Kidney (tissue), 14 donors: ENCODE measurements around the gene FAM193A. TPM values are rescaled to one million over a fixed set of nuclear protein-coding genes. Genes with fewer than 3 reads are reported as not detected.

ENCODE experiments used
- DNase-seq, 5 donors: peaks; one replicate each; pipeline ENCODE4 v3.0.0-alpha.2; 2013 to 2020
- FAIRE-seq: peaks from 2 replicates; lab custom pipeline; 2012; peaks lifted over from hg19 to GRCh38; lab: Jason Lieb, UNC
- H3K27ac ChIP-seq, 2 donors: one replicate each; pipeline ENCODE4 v1.7.0; 2013; ENCODE audit warnings: low read depth in 2 of 2, low read length in 2 of 2, inconsistent platforms in 1 of 2
- H3K27me3 ChIP-seq: one replicate; pipeline ENCODE4 v1.7.1; 2013; ENCODE audit warnings: low read length, inconsistent platforms; ENCODE audit not compliant: control insufficient read depth, insufficient read depth
- H3K36me3 ChIP-seq, 3 donors: one replicate each; pipeline versions ENCODE4 v1.7.0 to v1.7.1; 2013; ENCODE audit warnings: low read length in 3 of 3, control low read depth in 1 of 3, inconsistent platforms in 1 of 3; ENCODE audit not compliant: insufficient read depth in 3 of 3, control insufficient read depth in 2 of 3
- H3K4me1 ChIP-seq, 3 donors: one replicate each; pipeline versions ENCODE4 v1.7.0 to v1.7.1; 2013; ENCODE audit warnings: low read length in 3 of 3, inconsistent platforms in 1 of 3, low read depth in 1 of 3; ENCODE audit not compliant: control insufficient read depth in 2 of 3, insufficient read depth in 2 of 3
- H3K4me3 ChIP-seq, 3 donors: one replicate each; pipeline versions ENCODE4 v1.7.0 to v1.8.1; 2013; ENCODE audit warnings: low read length in 3 of 3, control low read depth in 1 of 3, inconsistent platforms in 1 of 3
- H3K9ac ChIP-seq, 3 donors: one replicate each; pipeline versions ENCODE4 v1.7.0 to v1.7.1; 2013; ENCODE audit warnings: low read length in 3 of 3, control low read depth in 1 of 3, inconsistent platforms in 1 of 3
- H3K9me3 ChIP-seq, 3 donors: one replicate each; pipeline versions ENCODE4 v1.7.0 to v1.7.1; 2013; ENCODE audit warnings: low read length in 3 of 3, control low read depth in 1 of 3, inconsistent platforms in 1 of 3; ENCODE audit not compliant: control insufficient read depth in 2 of 3, insufficient read depth in 1 of 3
- intact Hi-C: fragments of 100-400 bp; cut with DNase I; formaldehyde crosslinking; loops from one replicate; pipeline ENCODE4 v1.11.1; 2022
- polyA plus RNA-seq: library from polyadenylated mRNA; stranded (reverse); fragments of 350-450 nt; fragmentation: Illumina TruSeq; extraction: RNeasy Lipid Tissue Mini Kit (QIAGEN cat#74804); gene quantifications from one replicate; pipeline ENCODE4 v1.2.3, GENCODE V29; 2014; ENCODE audit warnings: low read depth, low replicate concordance; ENCODE audit not compliant: insufficient read depth
- total RNA-seq: library from RNA; stranded (reverse); fragmentation: NEBNext Ultra II Directional; extraction: Animal tissue kit (Norgen Biotek cat#: 25700); gene quantifications from one replicate; pipeline ENCODE4 v1.2.1, GENCODE V29; 2021
- TF ChIP-seq, protein P1 (sequence below): IDR thresholded peaks from 3 replicates; pipeline ENCODE4 v1.5.1; 2012; ENCODE audit warnings: mild to moderate bottlenecking, moderate library complexity, borderline replicate concordance; ENCODE audit not compliant: insufficient read depth; ENCODE audit errors: extremely low read depth
- donor health status: control.
- donor health status: control.
- donor health status: control.
- donor health status: control.
- donor health status: control.
- donor health status: DM: yes; HTN: yes; CAD: no.
- donor health status: Normal renal cell carcinoma (clear cell type).

The FAM193A gene
- total and polyA plus RNA-seq, 2 donors from 2014 or later: 6.3 to 29.3 TPM

DNA sequence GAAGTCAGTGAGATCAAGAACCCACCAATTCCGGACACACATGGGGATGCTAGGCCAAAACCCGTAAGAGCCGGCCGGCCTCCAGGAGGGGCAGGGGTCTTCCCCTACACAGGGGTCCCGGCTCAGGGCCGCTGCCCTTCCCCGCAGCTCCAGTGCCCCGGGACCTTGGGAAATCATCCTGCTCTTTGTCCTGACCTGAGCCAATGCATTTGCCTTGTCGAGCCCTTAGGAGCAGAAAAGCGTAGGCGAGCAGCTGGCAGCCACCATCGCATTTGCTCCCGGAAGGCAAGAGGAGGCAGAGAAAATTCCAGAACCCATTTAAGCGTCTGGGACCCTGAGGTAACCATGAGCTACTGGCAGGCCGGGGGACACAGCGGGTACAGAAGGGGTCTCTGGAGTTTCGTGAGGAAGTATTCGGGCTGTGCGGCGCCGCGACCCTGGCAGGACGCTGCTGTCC, 227.1 kb downstream of the FAM193A start:
- intact Hi-C loops: loop anchor here (10.0 kb wide), 1 partner anchor 161 kb away; no protein-coding TSS in a partner anchor
- no peak for FAIRE-seq
- Histone ChIP-seq H3K27ac (peak overlapping the region in 1 of 2 donors; percentile 60), H3K9ac (peak overlapping the region in 2 of 3 donors; percentile 34 to 55), H3K36me3 (no peaks in the 10 kb centered on the region), H3K4me1 (peaks cover 0 to 9% (median 6%) of the 10 kb centered on the region in 3 donors), H3K27me3 (no peaks in the 10 kb centered on the region), H3K9me3 (no peaks in the 10 kb centered on the region), H3K4me3 (peak overlapping the region in 2 of 3 donors; percentile 29 to 61)
- TF ChIP-seq, protein P1, sequence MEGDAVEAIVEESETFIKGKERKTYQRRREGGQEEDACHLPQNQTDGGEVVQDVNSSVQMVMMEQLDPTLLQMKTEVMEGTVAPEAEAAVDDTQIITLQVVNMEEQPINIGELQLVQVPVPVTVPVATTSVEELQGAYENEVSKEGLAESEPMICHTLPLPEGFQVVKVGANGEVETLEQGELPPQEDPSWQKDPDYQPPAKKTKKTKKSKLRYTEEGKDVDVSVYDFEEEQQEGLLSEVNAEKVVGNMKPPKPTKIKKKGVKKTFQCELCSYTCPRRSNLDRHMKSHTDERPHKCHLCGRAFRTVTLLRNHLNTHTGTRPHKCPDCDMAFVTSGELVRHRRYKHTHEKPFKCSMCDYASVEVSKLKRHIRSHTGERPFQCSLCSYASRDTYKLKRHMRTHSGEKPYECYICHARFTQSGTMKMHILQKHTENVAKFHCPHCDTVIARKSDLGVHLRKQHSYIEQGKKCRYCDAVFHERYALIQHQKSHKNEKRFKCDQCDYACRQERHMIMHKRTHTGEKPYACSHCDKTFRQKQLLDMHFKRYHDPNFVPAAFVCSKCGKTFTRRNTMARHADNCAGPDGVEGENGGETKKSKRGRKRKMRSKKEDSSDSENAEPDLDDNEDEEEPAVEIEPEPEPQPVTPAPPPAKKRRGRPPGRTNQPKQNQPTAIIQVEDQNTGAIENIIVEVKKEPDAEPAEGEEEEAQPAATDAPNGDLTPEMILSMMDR: no peak
- DNase-seq: no peak

DNA sequence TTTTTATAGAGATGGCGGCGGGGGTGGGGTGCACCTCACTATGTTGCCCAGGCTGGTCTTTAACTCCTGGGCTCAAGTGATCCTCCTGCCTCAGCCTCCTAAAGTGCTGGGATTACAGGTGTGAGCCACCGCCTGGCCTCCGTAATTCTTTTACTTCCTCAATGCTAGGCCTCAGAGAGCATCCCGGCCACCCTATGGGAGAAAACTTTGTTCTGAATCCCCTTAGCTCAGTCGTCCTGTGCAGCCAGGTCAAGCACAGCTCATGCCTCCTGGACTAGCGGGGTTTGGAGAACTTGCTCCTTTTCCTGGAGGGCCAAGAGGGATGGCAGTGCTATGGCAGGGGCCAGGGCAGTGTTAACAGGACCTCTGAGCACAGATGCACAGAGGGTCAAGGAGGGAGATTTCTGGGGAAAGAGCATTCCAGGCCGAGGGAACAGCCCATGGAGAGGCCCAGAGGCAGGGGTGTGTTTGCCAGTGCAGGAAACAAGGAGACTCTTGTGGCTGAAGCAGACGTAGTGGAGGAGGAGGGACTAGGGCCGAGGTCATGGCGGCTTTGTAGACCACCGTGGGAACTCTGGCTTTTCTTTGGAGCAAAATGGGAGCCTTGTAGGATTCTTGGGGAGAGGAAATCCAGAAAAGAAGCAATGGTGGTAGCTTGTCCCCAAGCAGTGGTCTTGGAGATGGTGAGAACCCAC, 229.5 kb downstream of the FAM193A start:
- no peaks in the 10 kb centered on the region for H3K9me3 ChIP-seq
- no peak for DNase-seq
- H3K9ac ChIP-seq: no peak overlapping the region
- no peaks in the 10 kb centered on the region for H3K27me3 ChIP-seq
- H3K27ac ChIP-seq: no peak overlapping the region
- no peaks in the 10 kb centered on the region for H3K36me3 ChIP-seq
- no peak for FAIRE-seq
- no peak overlapping the region for H3K4me3 ChIP-seq
- TF ChIP-seq, protein P1: no peak
- peaks cover 0 to 4% (median 2%) of the 10 kb centered on the region in 3 donors for H3K4me1 ChIP-seq
- intact Hi-C loops: loop anchor here (10.0 kb wide), 1 partner anchor 159 kb away; no protein-coding TSS in a partner anchor

DNA sequence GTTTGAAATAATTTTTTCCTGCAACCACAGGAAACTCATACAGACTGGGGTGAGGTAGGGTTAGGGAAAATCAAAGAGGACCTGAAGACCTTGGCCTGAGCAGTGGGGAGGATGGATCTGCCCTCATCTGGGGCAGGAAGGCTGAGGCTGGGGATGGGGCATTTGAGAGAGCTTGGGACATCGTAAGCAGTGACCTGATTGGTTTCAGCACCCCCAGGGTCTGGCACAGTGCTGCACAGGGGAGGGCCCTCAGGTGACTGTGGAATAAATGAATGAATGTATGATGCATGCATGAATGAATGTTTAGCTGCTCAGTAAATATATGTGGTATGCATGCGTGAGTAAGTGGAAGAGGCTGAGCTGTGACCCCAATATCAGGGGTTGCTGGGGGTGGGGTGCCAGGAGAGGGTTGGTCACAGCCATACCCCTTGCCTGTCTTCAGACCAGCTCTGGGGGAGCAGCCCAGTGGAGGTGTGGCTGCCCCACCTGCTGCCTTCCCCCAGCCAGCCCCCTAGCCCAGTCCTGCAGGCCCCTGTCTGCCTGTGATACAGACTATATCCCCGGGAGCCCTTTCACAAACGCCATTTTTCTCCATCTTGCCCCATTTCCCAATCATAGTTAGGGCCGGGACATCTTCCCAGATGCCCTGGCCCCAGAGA, 230.7 kb downstream of the FAM193A start:
- TF ChIP-seq, protein P1: no peak
- FAIRE-seq: no peak
- intact Hi-C loops: loop anchor here (10.0 kb wide), 1 partner anchor 158 kb away; no protein-coding TSS in a partner anchor
- Histone ChIP-seq H3K4me1 (peaks cover 0 to under 1% (median 0%) of the 10 kb centered on the region in 3 donors), H3K27ac (no peak overlapping the region), H3K27me3 (no peaks in the 10 kb centered on the region), H3K4me3 (no peak overlapping the region), H3K9me3 (no peaks in the 10 kb centered on the region), H3K9ac (no peak overlapping the region), H3K36me3 (no peaks in the 10 kb centered on the region)
- DNase-seq: no peak
